CD4-positive, alpha-beta T cell treated with Interleukin-15 for 4 hours (primary cell): ENCODE data around the gene RPL29.

ENCODE experiments used
- DNase-seq: peaks from one replicate; pipeline ENCODE4 v3.0.0-alpha.2; 2020; ENCODE audit warnings: low spot score

Gene RPL29

GRCh38 chr3:51962854-51963530, 32.7 kb downstream of the RPL29 start:
- no peak for DNase-seq

GRCh38 chr3:51961602-51962569, 33.8 kb downstream of the RPL29 start:
- DNase-seq, result no peak

GRCh38 chr3:51961011-51961410, 34.7 kb downstream of the RPL29 start:
- no peak for DNase-seq

GRCh38 chr3:51960386-51960785, 35.3 kb downstream of the RPL29 start:
- no peak for DNase-seq

GRCh38 chr3:51959651-51960050, 36.0 kb downstream of the RPL29 start:
- no peak for DNase-seq

- DNase-seq, result no peak
Observed at GRCh38 chr3:51958603-51959521, 36.8 kb downstream of the RPL29 start.

GRCh38 chr3:51957520-51958205, 38.0 kb downstream of the RPL29 start:
- no peak for DNase-seq

- peak; percentile 10 for DNase-seq
Observed at GRCh38 chr3:51955893-51956770, 39.6 kb downstream of the RPL29 start.

- no peak for DNase-seq
Observed at GRCh38 chr3:51955175-51955892, 40.4 kb downstream of the RPL29 start, which contains the start of gene GPR62. TSS of gene GPR62 (plus strand) at chr3:51955381. CDS start at chr3:51955653, 272 bp downstream.

GRCh38 chr3:51954713-51955112, 41.0 kb downstream of the RPL29 start:
- no peak for DNase-seq

- DNase-seq, result no peak
Observed at GRCh38 chr3:51954105-51954504, 41.6 kb downstream of the RPL29 start.

GRCh38 chr3:51953445-51953844, 42.2 kb downstream of the RPL29 start:
- DNase-seq, result no peak

- DNase-seq, result no peak
Observed at GRCh38 chr3:51950899-51951298, 44.8 kb downstream of the RPL29 start.

GRCh38 chr3:51949121-51949520, 46.6 kb downstream of the RPL29 start:
- DNase-seq, result no peak

GRCh38 chr3:51948016-51948580, 47.6 kb downstream of the RPL29 start:
- no peak for DNase-seq

- DNase-seq, result no peak
Observed at GRCh38 chr3:51947215-51947900, 48.3 kb downstream of the RPL29 start.

- DNase-seq, result no peak
Observed at GRCh38 chr3:51946796-51947195, 48.9 kb downstream of the RPL29 start.

GRCh38 chr3:51945926-51946705, 49.6 kb downstream of the RPL29 start:
- no peak for DNase-seq
